Endodermal cell (in vitro differentiated cells): ENCODE results near the gene NBEAL2. TPM values are rescaled to one million over a fixed set of nuclear protein-coding genes. Genes with fewer than 3 reads are reported as not detected.

Source experiments
- DNase-seq: peaks from one replicate; pipeline ENCODE4 v3.0.0-alpha.2; 2017
- H3K27ac ChIP-seq: 2 replicates; pipeline ENCODE4 v1.5.1; 2013; ENCODE audit warnings: mild to moderate bottlenecking, low read depth, low read length, moderate library complexity
- H3K27me3 ChIP-seq: 2 replicates; pipeline ENCODE4 v1.6.1; 2013; ENCODE audit warnings: mild to moderate bottlenecking, low read length, moderate library complexity; ENCODE audit not compliant: insufficient read depth, control insufficient read depth, poor library complexity, severe bottlenecking
- H3K36me3 ChIP-seq: 2 replicates; pipeline ENCODE4 v1.7.0; 2013; ENCODE audit warnings: mild to moderate bottlenecking, low read length, moderate library complexity; ENCODE audit not compliant: control insufficient read depth, insufficient read depth
- H3K4me1 ChIP-seq: one replicate; pipeline ENCODE4 v1.7.0; 2013; ENCODE audit warnings: low read length; ENCODE audit not compliant: control insufficient read depth, insufficient read depth
- H3K4me3 ChIP-seq: 2 replicates; pipeline ENCODE4 v1.5.1; 2013; ENCODE audit warnings: mild to moderate bottlenecking, low read length, moderate library complexity
- H3K9ac ChIP-seq: 2 replicates; pipeline ENCODE4 v1.6.1; 2013; ENCODE audit warnings: mild to moderate bottlenecking, low read length, moderate library complexity; ENCODE audit not compliant: poor library complexity, severe bottlenecking; ENCODE audit errors: extremely low read depth
- H3K9me3 ChIP-seq: 2 replicates; pipeline ENCODE4 v1.6.1; 2013; ENCODE audit warnings: mild to moderate bottlenecking, low read length, moderate library complexity; ENCODE audit not compliant: control insufficient read depth
- H3K27ac Mint-ChIP-seq: 2 replicates; pipeline ENCODE4 v1.8.0; 2020; ENCODE audit warnings: mixed read lengths
- H3K27me3 Mint-ChIP-seq: 2 replicates; pipeline ENCODE4 v1.8.0; 2021; ENCODE audit warnings: mild to moderate bottlenecking, mixed read lengths; ENCODE audit not compliant: insufficient read depth
- H3K36me3 Mint-ChIP-seq: 2 replicates; pipeline ENCODE4 v1.8.0; 2020; ENCODE audit warnings: low read depth, mixed read lengths
- H3K4me1 Mint-ChIP-seq: 2 replicates; pipeline ENCODE4 v1.8.0; 2020; ENCODE audit warnings: mixed read lengths
- H3K4me3 Mint-ChIP-seq: 2 replicates; pipeline ENCODE4 v1.8.0; 2020; ENCODE audit warnings: mild to moderate bottlenecking, moderate library complexity, mixed read lengths
- H3K9me3 Mint-ChIP-seq: 2 replicates; pipeline ENCODE4 v1.8.0; 2020; ENCODE audit warnings: mild to moderate bottlenecking, mixed read lengths
- WGBS, 2 experiments: methylation state at CpG; one replicate each; pipeline versions ENCODE4 v1.1.5 to v1.1.7; 2013; ENCODE audit warnings: missing lambda C conversion rate in 2 of 2, mixed read lengths in 1 of 2; ENCODE audit not compliant: insufficient coverage in 1 of 2, insufficient read length in 1 of 2; 5-methylcytosine and 5-hydroxymethylcytosine counted together
- total RNA-seq, 2 donors: library from RNA; stranded (reverse); fragmentation: NEBNext Ultra II Directional in 1 of 2; extraction: Animal tissue kit (Norgen Biotek cat#: 25700) in 1 of 2; gene quantifications; 2 replicates in 1 of 2; 3 replicates in 1 of 2; pipeline ENCODE4 v1.2.1, GENCODE V29; 2021
- TF ChIP-seq, protein P1 (sequence below): fragments of 200-600 bp; sonication (generic); conservative IDR thresholded peaks from 2 replicates; pipeline ENCODE4 v1.5.0; 2021; ENCODE audit warnings: antibody characterized with exemption, mild to moderate bottlenecking

NBEAL2 gene
- total RNA-seq, 2 donors from 2014 or later = 59.2 to 64.0 TPM

DNA sequence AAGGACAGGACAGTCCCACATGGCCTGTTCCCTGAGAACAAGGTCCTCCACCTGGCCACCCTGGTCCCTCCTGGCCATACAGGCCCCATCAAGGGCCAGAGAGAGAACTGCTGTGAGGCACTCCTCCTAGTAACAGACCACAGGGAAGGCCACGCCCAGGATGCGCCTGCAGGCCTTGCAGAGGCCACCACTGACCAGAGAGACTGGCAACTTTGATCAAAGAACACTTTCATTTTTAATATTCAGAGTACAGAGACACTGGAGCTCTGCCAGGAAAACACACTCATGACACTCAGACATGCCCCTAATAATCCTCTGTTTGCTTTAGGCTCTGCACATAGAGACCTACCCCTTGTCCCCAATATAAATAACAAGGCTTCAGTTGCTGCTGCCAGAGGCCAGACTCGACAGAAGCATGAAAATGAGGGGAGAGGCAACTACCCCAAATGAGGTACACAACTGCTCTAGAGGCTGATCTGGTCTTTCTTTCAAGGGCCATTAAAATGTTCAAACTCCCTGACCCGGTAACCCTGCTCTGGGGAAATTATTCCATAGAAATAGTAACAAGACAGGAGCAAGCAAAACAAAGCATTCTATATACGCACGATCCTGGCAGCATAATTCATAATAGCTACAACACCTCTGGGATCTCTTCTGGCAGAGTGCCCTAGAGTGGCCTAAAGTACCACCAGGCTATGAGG, 47.7 kb upstream of the NBEAL2 start:
- Mint-ChIP-seq H3K9me3 (no peaks in the 10 kb centered on the region), H3K4me3 (no peak overlapping the region), H3K36me3 (peaks cover 22% of the 10 kb centered on the region), H3K27ac (peak overlapping the region; percentile 58), H3K4me1 (peaks cover 20% of the 10 kb centered on the region), H3K27me3 (no peaks in the 10 kb centered on the region)
- 88 to 90% methylated on average over 4 to 6 of the region's 6 CpGs for WGBS, 2 experiments
- H3K27ac ChIP-seq = peak overlapping the region; percentile 21
- DNase-seq = no peak
- H3K27me3 ChIP-seq = no peaks in the 10 kb centered on the region
- peaks cover 48% of the 10 kb centered on the region for H3K36me3 ChIP-seq
- H3K9ac ChIP-seq = no peak overlapping the region
- peaks cover 11% of the 10 kb centered on the region for H3K4me1 ChIP-seq
- no peak overlapping the region for H3K4me3 ChIP-seq
- TF ChIP-seq, protein P1, sequence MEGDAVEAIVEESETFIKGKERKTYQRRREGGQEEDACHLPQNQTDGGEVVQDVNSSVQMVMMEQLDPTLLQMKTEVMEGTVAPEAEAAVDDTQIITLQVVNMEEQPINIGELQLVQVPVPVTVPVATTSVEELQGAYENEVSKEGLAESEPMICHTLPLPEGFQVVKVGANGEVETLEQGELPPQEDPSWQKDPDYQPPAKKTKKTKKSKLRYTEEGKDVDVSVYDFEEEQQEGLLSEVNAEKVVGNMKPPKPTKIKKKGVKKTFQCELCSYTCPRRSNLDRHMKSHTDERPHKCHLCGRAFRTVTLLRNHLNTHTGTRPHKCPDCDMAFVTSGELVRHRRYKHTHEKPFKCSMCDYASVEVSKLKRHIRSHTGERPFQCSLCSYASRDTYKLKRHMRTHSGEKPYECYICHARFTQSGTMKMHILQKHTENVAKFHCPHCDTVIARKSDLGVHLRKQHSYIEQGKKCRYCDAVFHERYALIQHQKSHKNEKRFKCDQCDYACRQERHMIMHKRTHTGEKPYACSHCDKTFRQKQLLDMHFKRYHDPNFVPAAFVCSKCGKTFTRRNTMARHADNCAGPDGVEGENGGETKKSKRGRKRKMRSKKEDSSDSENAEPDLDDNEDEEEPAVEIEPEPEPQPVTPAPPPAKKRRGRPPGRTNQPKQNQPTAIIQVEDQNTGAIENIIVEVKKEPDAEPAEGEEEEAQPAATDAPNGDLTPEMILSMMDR = no peak
- H3K9me3 ChIP-seq = no peaks in the 10 kb centered on the region

DNA sequence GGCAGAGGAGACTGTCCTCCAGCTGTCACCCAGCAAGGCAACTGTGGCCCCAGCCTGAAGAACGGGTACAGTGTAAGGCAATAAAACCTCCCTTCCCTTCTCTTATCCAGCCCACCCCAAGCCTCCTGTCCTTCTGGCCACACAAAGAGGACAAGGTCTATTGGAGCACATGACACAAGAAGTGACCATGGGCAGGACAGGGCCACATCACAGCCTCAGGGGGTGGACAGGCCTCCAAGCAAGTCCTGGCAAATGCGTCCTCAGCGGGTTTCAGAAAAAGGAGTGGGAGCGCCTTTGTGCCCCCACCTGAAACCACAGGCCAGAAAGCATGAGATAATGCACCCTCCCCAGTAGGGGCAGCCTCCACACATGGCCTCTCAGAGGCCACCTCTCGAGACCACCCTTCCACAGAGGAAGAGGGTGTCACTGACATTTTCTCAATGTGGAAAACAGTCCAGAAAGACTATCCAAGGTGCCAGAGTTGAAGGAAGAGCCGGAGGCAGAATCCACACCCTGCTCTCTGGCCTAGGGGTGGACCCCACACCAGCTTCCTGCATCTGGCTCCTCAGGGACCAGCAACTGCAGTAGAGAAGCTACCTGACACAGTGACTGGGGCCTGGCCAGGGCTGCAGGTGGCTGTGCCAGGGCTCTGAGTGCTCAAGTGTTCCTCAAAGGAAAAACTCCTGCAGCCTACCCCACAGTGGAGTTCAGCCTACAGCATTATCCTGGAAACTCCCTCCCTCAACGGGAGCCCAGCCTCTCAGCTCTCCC, 46.8 kb upstream of the NBEAL2 start:
- no peaks in the 10 kb centered on the region for H3K9me3 Mint-ChIP-seq
- Histone ChIP-seq H3K4me3 (no peak overlapping the region), H3K4me1 (peaks cover 11% of the 10 kb centered on the region), H3K27ac (no peak overlapping the region), H3K9me3 (no peaks in the 10 kb centered on the region), H3K36me3 (peaks cover 44% of the 10 kb centered on the region), H3K27me3 (no peaks in the 10 kb centered on the region), H3K9ac (no peak overlapping the region)
- no peak overlapping the region for H3K4me3 Mint-ChIP-seq
- peaks cover 21% of the 10 kb centered on the region for H3K36me3 Mint-ChIP-seq
- no peak for DNase-seq
- 96 to 100% methylated on average over 4 to 7 of the region's 7 CpGs for WGBS, 2 experiments
- no peaks in the 10 kb centered on the region for H3K27me3 Mint-ChIP-seq
- TF ChIP-seq, protein P1 = peak; percentile 25
- peaks cover 20% of the 10 kb centered on the region for H3K4me1 Mint-ChIP-seq
- H3K27ac Mint-ChIP-seq = peak overlapping the region; percentile 58

DNA sequence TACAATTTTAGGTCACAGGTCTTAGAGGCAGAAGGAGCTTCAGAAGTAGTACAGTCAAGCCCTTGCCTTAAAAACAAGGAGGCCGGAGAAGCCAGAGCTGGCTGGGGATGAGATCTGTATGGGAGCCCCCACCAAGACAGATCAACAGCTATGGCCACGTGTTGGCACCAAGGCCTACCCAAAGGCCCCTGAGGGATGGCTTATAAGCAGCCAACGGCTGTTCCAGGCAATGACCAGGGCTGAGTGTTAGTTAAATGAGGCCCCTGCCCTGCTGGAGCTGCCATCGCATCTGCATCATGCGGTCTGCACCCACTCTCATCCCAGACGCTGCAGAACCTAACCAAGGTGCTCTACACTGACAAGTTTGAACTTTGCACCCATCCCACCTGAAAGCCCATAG, 46.2 kb upstream of the NBEAL2 start:
- TF ChIP-seq, protein P1 = no peak

More for the DNA sequence above, 46.2 kb upstream of the NBEAL2 start:
- H3K9ac ChIP-seq = no peak overlapping the region
- Mint-ChIP-seq H3K4me1 (peaks cover 20% of the 10 kb centered on the region), H3K4me3 (no peak overlapping the region), H3K27ac (peak overlapping the region; percentile 49), H3K9me3 (no peaks in the 10 kb centered on the region), H3K27me3 (no peaks in the 10 kb centered on the region), H3K36me3 (peaks cover 25% of the 10 kb centered on the region)
- no peak overlapping the region for H3K4me3 ChIP-seq
- no peaks in the 10 kb centered on the region for H3K9me3 ChIP-seq
- peaks cover 48% of the 10 kb centered on the region for H3K36me3 ChIP-seq
- H3K27ac ChIP-seq = no peak overlapping the region
- WGBS, 2 experiments = 79 to 94% methylated on average over 3 to 6 of the region's 6 CpGs
- H3K27me3 ChIP-seq = no peaks in the 10 kb centered on the region
- DNase-seq = no peak
- H3K4me1 ChIP-seq = peaks cover 11% of the 10 kb centered on the region
